NCI-H748 treated with DMSO at 0.1 percent for 48 hours (cell line): ENCODE measurements around the gene RNF10.
"Not testable (repeated sequence)": the region's sequence is repeated elsewhere in the genome, so short reads cannot be mapped to it uniquely, and the experiment has no call there.

Source experiments
- DNase-seq: peaks from one replicate; lab custom pipeline; 2025; lab: John Stamatoyannopoulos, UW

RNF10 gene

DNA sequence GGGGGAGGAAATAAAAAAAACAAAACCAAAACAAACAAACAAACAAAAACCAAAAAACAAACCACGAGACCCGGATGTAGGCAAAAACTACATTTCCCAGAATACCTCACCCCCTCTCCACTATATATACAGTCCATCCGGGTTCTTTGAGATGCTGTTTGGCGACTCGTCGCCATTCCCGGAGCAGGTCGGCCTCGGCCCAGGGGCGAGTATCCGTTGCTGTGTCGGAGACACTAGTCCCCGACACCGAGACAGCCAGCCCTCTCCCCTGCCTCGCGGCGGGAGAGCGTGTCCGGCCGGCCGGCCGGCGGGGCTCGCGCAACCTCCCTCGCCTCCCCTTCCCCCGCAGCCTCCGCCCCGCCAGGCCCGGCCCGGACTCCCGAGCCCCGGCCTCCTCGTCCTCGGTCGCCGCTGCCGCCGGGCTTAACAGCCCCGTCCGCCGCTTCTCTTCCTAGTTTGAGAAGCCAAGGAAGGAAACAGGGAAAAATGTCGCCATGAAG is at the start of gene RNF10:
TSS of gene RNF10 (plus strand) at position 154 of the 500 bp plus-strand sequence. CDS start 456 bp downstream, outside the sequence.
- peak; percentile 91 for DNase-seq

DNA sequence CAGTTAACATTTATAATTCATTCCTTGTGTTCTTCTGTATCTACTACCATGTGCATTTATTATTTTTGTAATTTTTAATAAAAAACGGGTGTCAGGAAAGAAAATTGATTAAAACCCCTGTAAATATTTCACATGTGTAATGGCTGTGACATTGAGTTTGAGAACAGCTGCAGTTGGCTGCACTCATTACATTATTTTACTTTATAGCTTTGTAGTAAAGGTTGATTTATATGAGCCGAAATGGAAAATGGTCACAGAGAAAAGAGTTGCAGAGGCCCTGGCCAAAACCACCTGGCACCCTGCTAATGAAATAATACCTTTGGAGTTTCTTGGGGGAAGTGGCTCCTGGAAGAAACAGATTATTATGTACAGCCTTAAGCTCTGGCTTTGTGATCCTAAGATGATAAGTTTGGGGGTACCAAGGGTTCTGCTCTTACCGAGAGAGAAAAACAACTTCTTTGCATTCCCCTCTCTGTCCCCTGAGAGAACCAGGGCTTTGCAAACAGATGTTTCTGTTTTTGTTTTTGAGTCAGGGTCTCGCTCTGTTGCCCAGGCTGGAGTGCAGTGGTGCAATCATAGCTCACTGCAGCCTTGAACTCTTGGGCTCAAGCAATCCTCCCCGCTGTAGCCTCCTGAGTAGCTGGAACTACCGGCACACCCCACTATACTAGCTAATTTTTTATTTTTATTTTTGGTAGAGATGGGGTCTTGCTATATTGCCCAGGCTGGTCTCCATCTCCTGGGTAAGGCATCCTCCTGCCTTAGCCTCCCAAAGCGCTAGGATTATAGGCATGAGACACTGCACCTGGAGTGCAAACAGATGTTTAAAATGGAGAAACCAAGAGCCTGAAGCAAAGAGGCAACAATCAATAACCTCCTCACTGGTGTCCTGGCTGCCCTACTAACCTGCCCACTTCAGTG is 47.9 kb upstream of the RNF10 start:
- no peak for DNase-seq

DNA sequence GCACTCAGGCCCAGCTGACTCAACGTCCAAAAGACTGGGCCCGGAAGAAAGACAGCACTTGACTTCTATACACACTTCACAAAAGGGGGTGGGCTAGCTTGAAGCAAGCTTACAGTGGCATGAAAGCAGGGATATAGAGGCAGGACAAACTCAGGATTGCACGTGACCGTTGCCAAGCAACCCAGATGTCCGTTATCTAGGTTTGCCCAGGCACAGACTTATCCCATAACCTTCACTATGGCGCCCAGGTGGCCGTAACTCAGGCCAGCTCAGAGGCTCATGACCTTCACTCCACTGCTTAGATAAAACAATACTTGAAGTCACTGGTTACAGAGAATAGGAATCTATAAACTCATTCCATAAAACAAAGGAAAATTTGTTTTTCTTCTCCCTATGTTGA is 46.6 kb upstream of the RNF10 start:
- DNase-seq: not testable (repeated sequence)

GRCh38 chr12:120488057-120488640 is 46.0 kb upstream of the RNF10 start:
- DNase-seq: no peak

- no peak for DNase-seq
These were observed 45.1 kb upstream of the RNF10 start for GRCh38 chr12:120489018-120489417.

DNA sequence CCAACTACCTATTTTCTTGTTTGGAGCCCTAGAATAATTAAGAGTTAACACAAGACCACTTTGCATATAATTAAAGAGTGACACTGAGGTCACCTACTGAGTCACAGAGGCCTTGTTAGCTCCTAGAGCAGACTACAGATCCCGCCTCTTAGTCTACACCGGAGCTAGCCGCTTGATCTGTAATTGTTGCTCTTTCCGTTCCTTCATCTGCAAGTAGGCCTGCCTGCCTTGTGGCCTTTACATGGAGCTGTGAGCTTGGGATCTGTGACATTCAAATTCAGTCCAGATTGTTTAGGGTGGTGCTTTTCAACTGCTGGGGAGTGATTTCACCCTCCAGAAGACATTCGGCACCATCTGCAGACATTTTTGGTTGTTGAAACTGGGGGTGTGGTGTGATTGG is 43.8 kb upstream of the RNF10 start:
- no peak for DNase-seq

GRCh38 chr12:120490833-120491512 is 43.2 kb upstream of the RNF10 start:
- DNase-seq: no peak

DNA sequence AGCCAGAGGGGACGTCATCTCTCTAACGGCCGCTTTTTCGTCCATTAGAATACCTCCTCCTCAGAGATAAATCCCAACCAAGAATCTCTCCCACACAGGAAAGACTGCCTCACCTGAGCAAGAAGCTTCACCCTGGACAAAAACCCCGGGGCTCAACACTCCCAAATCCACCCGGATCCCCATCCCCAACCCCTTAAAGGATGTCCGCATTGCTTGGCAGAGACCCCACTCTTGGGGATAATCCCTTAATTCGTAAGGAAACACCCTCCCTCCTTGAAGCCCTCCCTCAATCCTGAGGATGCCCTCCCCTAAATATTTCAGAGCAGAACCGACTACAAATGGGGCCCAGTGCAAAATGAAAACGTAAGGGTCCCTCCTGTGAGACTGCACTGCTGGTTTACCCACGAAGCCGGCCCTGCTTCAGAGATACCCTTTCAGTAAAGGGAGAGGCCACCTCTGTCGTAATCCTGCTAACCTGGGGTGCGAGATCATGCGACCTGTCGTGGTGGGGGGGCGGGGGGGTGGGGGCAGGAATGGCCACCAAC is 38.9 kb upstream of the RNF10 start:
- no peak for DNase-seq

GRCh38 chr12:120495731-120496412 is 38.3 kb upstream of the RNF10 start, which contains the start of gene DYNLL1:
Gene DYNLL1, plus strand, starts transcription at chr12:120496113. Its CDS starts 309 bp downstream, at chr12:120496422.
- peak; percentile 91 for DNase-seq

DNA sequence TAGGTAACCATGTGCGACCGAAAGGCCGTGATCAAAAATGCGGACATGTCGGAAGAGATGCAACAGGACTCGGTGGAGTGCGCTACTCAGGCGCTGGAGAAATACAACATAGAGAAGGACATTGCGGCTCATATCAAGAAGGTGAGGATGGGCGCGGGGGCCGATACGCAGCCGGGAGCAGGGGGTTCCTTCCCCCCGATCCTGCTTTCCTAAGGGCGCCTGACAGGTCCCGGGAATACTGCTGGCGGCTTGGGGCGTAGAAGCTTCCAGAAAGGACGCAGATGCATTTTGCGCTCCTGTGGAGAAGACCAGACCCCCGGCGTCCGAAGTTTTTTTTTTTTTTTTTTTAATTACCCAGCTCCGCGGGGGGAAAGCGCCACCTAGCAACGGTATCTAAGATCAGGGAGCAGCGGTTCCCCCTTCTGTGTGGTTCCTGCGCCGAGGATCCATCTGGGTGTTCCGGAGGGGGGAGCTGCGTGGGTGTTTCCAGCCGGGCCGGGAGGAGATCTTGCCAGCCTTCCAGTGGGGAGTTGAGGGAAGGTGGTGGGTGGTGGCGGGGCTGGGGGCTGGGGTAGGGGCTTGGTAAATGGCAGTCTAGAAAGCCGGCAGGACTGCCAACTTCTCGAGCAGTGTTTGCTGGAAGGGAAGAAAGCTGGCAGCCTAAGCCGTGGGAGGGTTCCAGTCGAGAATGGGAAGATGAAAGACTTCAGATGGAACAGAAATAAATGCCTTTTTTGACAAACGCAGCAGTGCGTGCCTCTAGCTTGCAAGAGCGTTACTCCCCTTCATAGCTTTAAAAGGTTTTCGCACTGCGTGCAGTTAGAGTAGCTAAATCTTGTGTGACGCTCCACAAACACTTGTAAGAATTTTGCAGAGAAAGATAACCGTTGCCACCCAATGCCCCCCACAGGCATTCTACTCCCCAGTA is 37.5 kb upstream of the RNF10 start:
- DNase-seq: peak; percentile 56

GRCh38 chr12:120497524-120498150 is 36.5 kb upstream of the RNF10 start:
- DNase-seq: no peak

- no peak for DNase-seq
These were observed 35.2 kb upstream of the RNF10 start for GRCh38 chr12:120498870-120499515.

GRCh38 chr12:120500581-120500980 is 33.6 kb upstream of the RNF10 start:
- no peak for DNase-seq

DNA sequence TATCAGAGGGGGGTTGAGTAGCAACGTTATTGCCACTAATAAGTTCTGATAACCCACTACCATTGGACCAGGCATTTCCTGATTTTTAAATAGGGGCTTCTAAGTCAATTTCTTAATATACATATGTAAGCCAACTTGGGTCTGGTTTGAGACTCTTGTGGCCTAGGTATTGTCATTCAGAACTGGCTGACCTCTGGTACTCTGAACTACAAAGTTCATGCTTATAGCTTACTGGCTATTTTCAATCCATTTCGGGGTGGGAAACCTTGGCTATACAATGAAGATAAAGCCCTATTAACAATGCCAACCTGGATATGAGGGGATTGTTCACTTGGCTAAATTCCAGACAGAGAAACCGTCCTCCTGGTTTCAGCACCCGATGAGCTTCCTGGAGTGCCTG is 29.6 kb upstream of the RNF10 start:
- no peak for DNase-seq

DNA sequence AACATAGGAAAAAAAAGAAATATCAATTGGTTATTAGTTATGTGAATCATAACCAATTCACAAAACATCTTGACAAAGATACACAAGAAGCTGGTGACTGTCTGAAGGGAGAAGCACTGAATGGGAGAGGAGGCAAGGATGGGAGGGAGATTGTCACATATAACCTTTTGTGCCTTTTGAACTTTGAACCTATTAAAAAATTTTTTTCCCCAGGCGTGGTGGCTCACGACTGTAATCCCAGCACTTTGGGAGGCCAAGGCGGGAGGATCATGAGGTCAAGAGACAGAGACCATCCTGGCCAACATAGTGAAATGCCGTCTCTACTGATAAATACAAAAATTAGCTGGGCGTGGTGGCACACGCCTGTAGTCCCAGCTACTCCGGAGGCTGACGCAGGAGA is 25.6 kb upstream of the RNF10 start:
- DNase-seq: no peak

- DNase-seq: no peak
These were observed 20.2 kb upstream of the RNF10 start for GRCh38 chr12:120514002-120514401.

DNA sequence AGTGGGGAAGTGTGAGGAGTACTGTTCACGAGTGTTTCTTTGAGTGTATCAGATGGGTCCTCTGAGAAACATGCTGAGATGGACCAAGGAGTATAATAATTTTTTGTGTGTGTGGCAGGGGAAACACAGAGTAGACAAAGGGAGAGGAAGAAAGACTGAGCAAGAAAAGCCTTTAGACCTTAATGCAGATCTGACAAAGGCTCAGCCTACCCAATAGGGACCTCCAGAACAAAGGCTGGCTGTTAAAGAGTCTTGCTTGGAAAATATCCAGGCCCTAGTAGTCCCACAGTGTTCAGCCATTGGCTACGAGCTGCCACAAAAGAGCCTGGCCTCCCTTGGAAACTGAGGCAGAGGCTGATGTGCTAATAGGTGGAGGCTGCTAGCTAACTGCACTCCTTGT is 18.7 kb upstream of the RNF10 start:
- no peak for DNase-seq

- not testable (repeated sequence) for DNase-seq
These were observed 14.8 kb upstream of the RNF10 start for GRCh38 chr12:120519324-120519723.

DNA sequence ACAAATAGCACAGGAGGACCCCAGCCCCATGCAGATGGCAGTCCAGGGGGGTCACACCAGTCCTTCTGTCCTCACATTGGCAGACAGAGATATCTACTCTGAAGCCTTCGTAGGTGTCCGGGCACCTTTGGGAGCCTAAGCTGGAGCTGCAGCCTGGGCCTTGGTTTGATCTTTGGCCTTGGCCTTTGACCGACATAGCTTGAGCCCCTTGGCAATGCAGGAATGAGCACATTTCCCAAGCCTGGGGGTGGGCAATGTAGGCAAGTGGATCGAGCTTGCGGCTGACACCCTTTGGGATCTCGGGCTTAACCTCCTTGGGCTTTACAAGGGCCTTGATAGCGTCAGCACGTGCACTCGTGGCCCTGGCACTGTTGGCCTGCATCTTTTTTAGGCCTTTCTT is 11.6 kb upstream of the RNF10 start:
- no peak for DNase-seq
